Kidney (tissue), 14 donors: Measurements from ENCODE around the gene GXYLT2. TPM values are rescaled to one million over a fixed set of nuclear protein-coding genes. Genes with fewer than 3 reads are reported as not detected.

Experiments
- DNase-seq, 5 donors: peaks; one replicate each; pipeline ENCODE4 v3.0.0-alpha.2; 2013 to 2020
- FAIRE-seq: peaks from 2 replicates; lab custom pipeline; 2012; peaks lifted over from hg19 to GRCh38; lab: Jason Lieb, UNC
- H3K27ac ChIP-seq, 2 donors: one replicate each; pipeline ENCODE4 v1.7.0; 2013; ENCODE audit warnings: low read depth in 2 of 2, low read length in 2 of 2, inconsistent platforms in 1 of 2
- H3K27me3 ChIP-seq: one replicate; pipeline ENCODE4 v1.7.1; 2013; ENCODE audit warnings: low read length, inconsistent platforms; ENCODE audit not compliant: control insufficient read depth, insufficient read depth
- H3K36me3 ChIP-seq, 3 donors: one replicate each; pipeline versions ENCODE4 v1.7.0 to v1.7.1; 2013; ENCODE audit warnings: low read length in 3 of 3, control low read depth in 1 of 3, inconsistent platforms in 1 of 3; ENCODE audit not compliant: insufficient read depth in 3 of 3, control insufficient read depth in 2 of 3
- H3K4me1 ChIP-seq, 3 donors: one replicate each; pipeline versions ENCODE4 v1.7.0 to v1.7.1; 2013; ENCODE audit warnings: low read length in 3 of 3, inconsistent platforms in 1 of 3, low read depth in 1 of 3; ENCODE audit not compliant: control insufficient read depth in 2 of 3, insufficient read depth in 2 of 3
- H3K4me3 ChIP-seq, 3 donors: one replicate each; pipeline versions ENCODE4 v1.7.0 to v1.8.1; 2013; ENCODE audit warnings: low read length in 3 of 3, control low read depth in 1 of 3, inconsistent platforms in 1 of 3
- H3K9ac ChIP-seq, 3 donors: one replicate each; pipeline versions ENCODE4 v1.7.0 to v1.7.1; 2013; ENCODE audit warnings: low read length in 3 of 3, control low read depth in 1 of 3, inconsistent platforms in 1 of 3
- H3K9me3 ChIP-seq, 3 donors: one replicate each; pipeline versions ENCODE4 v1.7.0 to v1.7.1; 2013; ENCODE audit warnings: low read length in 3 of 3, control low read depth in 1 of 3, inconsistent platforms in 1 of 3; ENCODE audit not compliant: control insufficient read depth in 2 of 3, insufficient read depth in 1 of 3
- CTCF ChIP-seq: IDR thresholded peaks from 3 replicates; pipeline ENCODE4 v1.5.1; 2012; ENCODE audit warnings: mild to moderate bottlenecking, moderate library complexity, borderline replicate concordance; ENCODE audit not compliant: insufficient read depth; ENCODE audit errors: extremely low read depth
- intact Hi-C: fragments of 100-400 bp; cut with DNase I; formaldehyde crosslinking; loops from one replicate; pipeline ENCODE4 v1.11.1; 2022
- polyA plus RNA-seq: library from polyadenylated mRNA; stranded (reverse); fragments of 350-450 nt; fragmentation: Illumina TruSeq; extraction: RNeasy Lipid Tissue Mini Kit (QIAGEN cat#74804); gene quantifications from one replicate; pipeline ENCODE4 v1.2.3, GENCODE V29; 2014; ENCODE audit warnings: low read depth, low replicate concordance; ENCODE audit not compliant: insufficient read depth
- total RNA-seq: library from RNA; stranded (reverse); fragmentation: NEBNext Ultra II Directional; extraction: Animal tissue kit (Norgen Biotek cat#: 25700); gene quantifications from one replicate; pipeline ENCODE4 v1.2.1, GENCODE V29; 2021
- donor health status: control.
- donor health status: control.
- donor health status: control.
- donor health status: control.
- donor health status: control.
- donor health status: DM: yes; HTN: yes; CAD: no.
- donor health status: Normal renal cell carcinoma (clear cell type).

GXYLT2 gene
- total and polyA plus RNA-seq, 2 donors from 2014 or later, result 0.39 to 3.8 TPM

- Histone ChIP-seq H3K4me1 (no peaks in the 10 kb centered on the region), H3K36me3 (no peaks in the 10 kb centered on the region), H3K4me3 (peak overlapping the region in 1 of 3 donors; percentile 7), H3K9me3 (no peaks in the 10 kb centered on the region), H3K27ac (no peak overlapping the region), H3K9ac (no peak overlapping the region), H3K27me3 (no peaks in the 10 kb centered on the region)
- intact Hi-C loops, result no loop called here
- FAIRE-seq (no peak), DNase-seq (no peak)
- no peak for TF ChIP-seq CTCF
Observed at GRCh38 chr3:72972706-72973030, 84.8 kb downstream of the GXYLT2 start.

GRCh38 chr3:72973031-72973723 lies 85.3 kb downstream of the GXYLT2 start:
- Histone ChIP-seq H3K27ac (no peak overlapping the region), H3K9me3 (no peaks in the 10 kb centered on the region), H3K9ac (no peak overlapping the region), H3K4me1 (no peaks in the 10 kb centered on the region), H3K36me3 (no peaks in the 10 kb centered on the region), H3K27me3 (no peaks in the 10 kb centered on the region), H3K4me3 (peak overlapping the region in 1 of 3 donors; percentile 7)
- intact Hi-C loops, result no loop called here
- TF ChIP-seq CTCF, result no peak
- FAIRE-seq (no peak), DNase-seq (no peak)

GRCh38 chr3:72973786-72974185 lies 85.9 kb downstream of the GXYLT2 start:
- Histone ChIP-seq H3K4me1 (no peaks in the 10 kb centered on the region), H3K36me3 (no peaks in the 10 kb centered on the region), H3K27me3 (no peaks in the 10 kb centered on the region), H3K9me3 (no peaks in the 10 kb centered on the region), H3K4me3 (no peak overlapping the region), H3K27ac (no peak overlapping the region), H3K9ac (no peak overlapping the region)
- DNase-seq, result no peak
- TF ChIP-seq CTCF, result no peak
- intact Hi-C loops, result no loop called here
- FAIRE-seq, result no peak

DNA sequence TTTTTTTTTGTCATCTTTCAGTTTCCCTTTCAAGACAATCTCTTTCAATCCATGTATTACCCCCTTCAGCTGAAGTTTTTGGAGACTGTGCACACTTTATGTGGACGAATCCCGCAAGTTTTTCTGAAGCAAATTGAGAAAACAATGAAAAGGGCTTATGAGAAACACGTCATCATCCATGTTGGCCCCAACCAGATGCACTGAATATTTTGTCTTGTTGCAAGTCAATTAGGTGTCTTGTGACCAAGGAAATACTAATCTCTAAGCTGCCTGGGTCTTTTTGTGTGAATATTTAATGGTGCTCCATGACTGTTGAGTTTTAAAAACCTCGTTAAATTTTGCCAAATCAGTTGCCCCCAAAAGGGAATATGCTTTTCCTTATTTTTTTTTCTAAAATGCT lies 87.1 kb downstream of the GXYLT2 start:
- no peak for TF ChIP-seq CTCF
- Histone ChIP-seq H3K4me1 (no peaks in the 10 kb centered on the region), H3K27me3 (no peaks in the 10 kb centered on the region), H3K27ac (no peak overlapping the region), H3K4me3 (no peak overlapping the region), H3K9me3 (no peaks in the 10 kb centered on the region), H3K36me3 (no peaks in the 10 kb centered on the region), H3K9ac (no peak overlapping the region)
- intact Hi-C loops, result no loop called here
- FAIRE-seq, result no peak
- no peak for DNase-seq
